Natural killer cell (primary cell): ENCODE results near the gene COQ8B. TPM values are rescaled to one million over a fixed set of nuclear protein-coding genes. Genes with fewer than 3 reads are reported as not detected.
A peak's percentile ranks its signal among the peaks of the same experiment; 100 is the strongest.

Experiments used
- ATAC-seq, 3 donors: fragments of 150-1000 bp in 2 of 3; fragments of 200-7000 bp in 1 of 3; cut with Tn5 transposase; 1 replicate in 1 of 3; 2 replicates in 2 of 3; pipeline ENCODE4 v1.10.0; 2021; ENCODE audit warnings: mild to moderate bottlenecking in 2 of 3, moderate library complexity in 2 of 3
- DNase-seq, 2 donors: peaks; one replicate each; pipeline versions ENCODE4 v3.0.0 to v3.0.0-alpha.2; 2013 to 2021; ENCODE audit warnings: mixed read lengths in 1 of 2
- H3K27ac ChIP-seq: one replicate; pipeline ENCODE4 v1.5.1; 2013; ENCODE audit warnings: mild to moderate bottlenecking, low read length
- H3K27me3 ChIP-seq: one replicate; pipeline ENCODE4 v1.6.1; 2013; ENCODE audit warnings: low read length; ENCODE audit not compliant: control insufficient read depth, insufficient read depth
- H3K36me3 ChIP-seq: one replicate; pipeline ENCODE4 v1.6.1; 2013; ENCODE audit warnings: low read length; ENCODE audit not compliant: control insufficient read depth, insufficient read depth
- H3K4me1 ChIP-seq: one replicate; pipeline ENCODE4 v1.6.1; 2013; ENCODE audit warnings: low read length; ENCODE audit not compliant: control insufficient read depth, insufficient read depth
- H3K4me3 ChIP-seq: one replicate; pipeline ENCODE4 v1.5.1; 2013; ENCODE audit warnings: low read length
- H3K9me3 ChIP-seq: one replicate; pipeline ENCODE4 v1.6.1; 2013; ENCODE audit warnings: low read length; ENCODE audit not compliant: control insufficient read depth, insufficient read depth
- H3K27ac Mint-ChIP-seq, 2 donors: one replicate each; pipeline ENCODE4 v1.8.0; 2022; ENCODE audit warnings: mild to moderate bottlenecking in 2 of 2, mixed read lengths in 2 of 2, moderate library complexity in 1 of 2
- H3K27me3 Mint-ChIP-seq, 2 donors: one replicate each; pipeline ENCODE4 v1.8.0; 2022; ENCODE audit warnings: low read depth in 2 of 2, mixed read lengths in 2 of 2
- H3K36me3 Mint-ChIP-seq: one replicate; pipeline ENCODE4 v1.8.0; 2022; ENCODE audit warnings: mixed read lengths
- H3K4me1 Mint-ChIP-seq, 2 donors: one replicate each; pipeline ENCODE4 v1.8.0; 2022; ENCODE audit warnings: mixed read lengths in 2 of 2
- H3K4me3 Mint-ChIP-seq: one replicate; pipeline ENCODE4 v1.8.0; 2022; ENCODE audit warnings: mild to moderate bottlenecking, moderate library complexity, mixed read lengths
- H3K9me3 Mint-ChIP-seq, 2 donors: one replicate each; pipeline ENCODE4 v1.8.0; 2022; ENCODE audit warnings: mixed read lengths in 2 of 2
- WGBS: methylation state at CpG from one replicate; pipeline ENCODE4 v1.1.7; 2013; ENCODE audit warnings: missing lambda C conversion rate; ENCODE audit not compliant: insufficient coverage; 5-methylcytosine and 5-hydroxymethylcytosine counted together
- intact Hi-C: fragments of 100-400 bp; cut with micrococcal nuclease; formaldehyde crosslinking; loops from one replicate; pipeline ENCODE4 v1.14.2; 2022
- total RNA-seq, 4 donors: library from RNA; stranded (reverse); fragments of 120-200 nt in 1 of 4; gene quantifications; one replicate each; pipeline versions ENCODE4 v1.2.3 to v1.2.4, GENCODE V29; 2013 to 2022
- TF ChIP-seq, protein P1 (sequence below): fragments of 200-600 bp; IDR thresholded peaks from one replicate; pipeline ENCODE4 v1.8.0; 2022; ENCODE audit warnings: antibody characterized with exemption

Gene COQ8B
- total RNA-seq, 3 donors from 2014 or later (not counting 1 experiment from before 2014, with no cell fraction given) = 31.8 to 46.7 (median 39.6) TPM

- Mint-ChIP-seq H3K27me3 (no peaks in the 10 kb centered on the region), H3K9me3 (no peaks in the 10 kb centered on the region), H3K4me3 (no peak overlapping the region), H3K36me3 (no peaks in the 10 kb centered on the region), H3K4me1 (no peaks in the 10 kb centered on the region), H3K27ac (no peak overlapping the region)
- Histone ChIP-seq H3K27me3 (no peaks in the 10 kb centered on the region), H3K4me1 (peaks cover 26% of the 10 kb centered on the region), H3K36me3 (peaks cover 12% of the 10 kb centered on the region), H3K9me3 (peaks cover 6% of the 10 kb centered on the region), H3K27ac (no peak overlapping the region), H3K4me3 (peak overlapping the region; percentile 18)
- WGBS = 95% methylated on average over 7 of the region's 7 CpGs
- TF ChIP-seq, protein P1, sequence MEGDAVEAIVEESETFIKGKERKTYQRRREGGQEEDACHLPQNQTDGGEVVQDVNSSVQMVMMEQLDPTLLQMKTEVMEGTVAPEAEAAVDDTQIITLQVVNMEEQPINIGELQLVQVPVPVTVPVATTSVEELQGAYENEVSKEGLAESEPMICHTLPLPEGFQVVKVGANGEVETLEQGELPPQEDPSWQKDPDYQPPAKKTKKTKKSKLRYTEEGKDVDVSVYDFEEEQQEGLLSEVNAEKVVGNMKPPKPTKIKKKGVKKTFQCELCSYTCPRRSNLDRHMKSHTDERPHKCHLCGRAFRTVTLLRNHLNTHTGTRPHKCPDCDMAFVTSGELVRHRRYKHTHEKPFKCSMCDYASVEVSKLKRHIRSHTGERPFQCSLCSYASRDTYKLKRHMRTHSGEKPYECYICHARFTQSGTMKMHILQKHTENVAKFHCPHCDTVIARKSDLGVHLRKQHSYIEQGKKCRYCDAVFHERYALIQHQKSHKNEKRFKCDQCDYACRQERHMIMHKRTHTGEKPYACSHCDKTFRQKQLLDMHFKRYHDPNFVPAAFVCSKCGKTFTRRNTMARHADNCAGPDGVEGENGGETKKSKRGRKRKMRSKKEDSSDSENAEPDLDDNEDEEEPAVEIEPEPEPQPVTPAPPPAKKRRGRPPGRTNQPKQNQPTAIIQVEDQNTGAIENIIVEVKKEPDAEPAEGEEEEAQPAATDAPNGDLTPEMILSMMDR = no peak
- intact Hi-C loops = loop anchor here (1.0 to 5.0 kb wide), 2 partner anchors 15 to 45 kb away; partner anchors contain the start of genes COQ8B and ITPKC
- DNase-seq (no peak), ATAC-seq (no peak)
Observed at GRCh38 chr19:40672573-40673299, 44.0 kb downstream of the COQ8B start.

- no peak for DNase-seq
- no peak for ATAC-seq
- Mint-ChIP-seq H3K27me3 (no peaks in the 10 kb centered on the region), H3K4me1 (no peaks in the 10 kb centered on the region), H3K4me3 (no peak overlapping the region), H3K36me3 (no peaks in the 10 kb centered on the region), H3K9me3 (no peaks in the 10 kb centered on the region), H3K27ac (no peak overlapping the region)
- H3K4me3 ChIP-seq = no peak overlapping the region
- peaks cover 26% of the 10 kb centered on the region for H3K4me1 ChIP-seq
- H3K9me3 ChIP-seq = peaks cover 6% of the 10 kb centered on the region
- no peaks in the 10 kb centered on the region for H3K27me3 ChIP-seq
- no peak overlapping the region for H3K27ac ChIP-seq
- peaks cover 12% of the 10 kb centered on the region for H3K36me3 ChIP-seq
- TF ChIP-seq, protein P1 = no peak
- intact Hi-C loops = loop anchor here (5.0 kb wide), 1 partner anchor 45 kb away; the partner anchor contains the start of genes COQ8B and ITPKC
- WGBS = 86% methylated on average over 2 of the region's 2 CpGs
Observed at GRCh38 chr19:40672038-40672437, 44.6 kb downstream of the COQ8B start.

GRCh38 chr19:40671404-40671803 is 45.3 kb downstream of the COQ8B start:
- intact Hi-C loops = loop anchor here (5.0 kb wide), 1 partner anchor 46 kb away; the partner anchor contains the start of genes COQ8B and ITPKC
- H3K4me3 ChIP-seq = no peak overlapping the region
- Mint-ChIP-seq H3K4me3 (no peak overlapping the region), H3K27me3 (no peaks in the 10 kb centered on the region), H3K27ac (no peak overlapping the region), H3K9me3 (no peaks in the 10 kb centered on the region), H3K4me1 (no peaks in the 10 kb centered on the region), H3K36me3 (no peaks in the 10 kb centered on the region)
- peaks cover 6% of the 10 kb centered on the region for H3K9me3 ChIP-seq
- H3K27me3 ChIP-seq = no peaks in the 10 kb centered on the region
- 89% methylated on average over 9 of the region's 9 CpGs for WGBS
- H3K27ac ChIP-seq = no peak overlapping the region
- peaks cover 12% of the 10 kb centered on the region for H3K36me3 ChIP-seq
- peaks cover 26% of the 10 kb centered on the region for H3K4me1 ChIP-seq
- no peak for ATAC-seq
- DNase-seq = no peak
- TF ChIP-seq, protein P1 = no peak
